Naive thymus-derived CD8-positive, alpha-beta T cell (primary cell): ENCODE data around the gene SLC35E4. TPM values are rescaled to one million over a fixed set of nuclear protein-coding genes. Genes with fewer than 3 reads are reported as not detected.
"Not testable (repeated sequence)": the region's sequence is repeated elsewhere in the genome, so short reads cannot be mapped to it uniquely, and the experiment has no call there.

Experiments
- ATAC-seq, 2 donors: fragments of 150-1000 bp; cut with Tn5 transposase in 1 of 2; sonication (Bioruptor Pico), chemical (Tn5 transposase) in 1 of 2; 1 replicate in 1 of 2; 2 replicates in 1 of 2; pipeline ENCODE4 v1.10.0; 2021; ENCODE audit warnings: mild to moderate bottlenecking in 2 of 2, moderate library complexity in 2 of 2
- POLR2A ChIA-PET: fragments of 350-600 bp; sonication (Branson Sonifier 250); formaldehyde crosslinking; loops from one replicate; lab custom pipeline; 2021; ENCODE audit warnings: antibody characterized with exemption; lab: Charles Lee
- DNase-seq, 10 donors: peaks; one replicate each; pipeline versions ENCODE4 v3.0.0 to v3.0.0-alpha.2; 2020 to 2022
- H3K27ac Mint-ChIP-seq, 10 donors: one replicate each; pipeline ENCODE4 v1.8.0; 2020 to 2022; ENCODE audit warnings: mild to moderate bottlenecking in 10 of 10, mixed read lengths in 10 of 10, moderate library complexity in 4 of 10, inconsistent platforms in 1 of 10
- H3K27me3 Mint-ChIP-seq, 5 donors: one replicate each; pipeline ENCODE4 v1.8.0; 2021 to 2022; ENCODE audit warnings: mixed read lengths in 5 of 5
- H3K36me3 Mint-ChIP-seq, 3 donors: one replicate each; pipeline ENCODE4 v1.8.0; 2020 to 2022; ENCODE audit warnings: mixed read lengths in 3 of 3, mild to moderate bottlenecking in 2 of 3, inconsistent platforms in 1 of 3
- H3K4me1 Mint-ChIP-seq, 4 donors: one replicate each; pipeline ENCODE4 v1.8.0; 2021 to 2022; ENCODE audit warnings: mixed read lengths in 4 of 4
- H3K4me3 Mint-ChIP-seq, 10 donors: one replicate each; pipeline ENCODE4 v1.8.0; 2020 to 2022; ENCODE audit warnings: mild to moderate bottlenecking in 10 of 10, mixed read lengths in 10 of 10, moderate library complexity in 6 of 10, inconsistent platforms in 1 of 10
- H3K9me3 Mint-ChIP-seq, 9 donors: one replicate each; pipeline ENCODE4 v1.8.0; 2020 to 2022; ENCODE audit warnings: mixed read lengths in 9 of 9, mild to moderate bottlenecking in 3 of 9, inconsistent platforms in 1 of 9, moderate library complexity in 1 of 9
- polyA plus RNA-seq, 3 donors: library from polyadenylated mRNA; unstranded; fragments of 300-500 nt; fragmentation: Illumina TruSeq; gene quantifications; one replicate each; pipeline ENCODE4 v1.2.3, GENCODE V29; 2021
- total RNA-seq, 8 experiments: library from RNA in 2 of 8; stranded (reverse) in 2 of 8; gene quantifications; one replicate each; pipeline ENCODE4 v1.2.3 and lab custom pipeline; 2021 to 2026

The SLC35E4 gene
- total and polyA plus RNA-seq, 5 experiments from 2014 or later, result 0.64 to 1.6 (median 0.94) TPM

DNA sequence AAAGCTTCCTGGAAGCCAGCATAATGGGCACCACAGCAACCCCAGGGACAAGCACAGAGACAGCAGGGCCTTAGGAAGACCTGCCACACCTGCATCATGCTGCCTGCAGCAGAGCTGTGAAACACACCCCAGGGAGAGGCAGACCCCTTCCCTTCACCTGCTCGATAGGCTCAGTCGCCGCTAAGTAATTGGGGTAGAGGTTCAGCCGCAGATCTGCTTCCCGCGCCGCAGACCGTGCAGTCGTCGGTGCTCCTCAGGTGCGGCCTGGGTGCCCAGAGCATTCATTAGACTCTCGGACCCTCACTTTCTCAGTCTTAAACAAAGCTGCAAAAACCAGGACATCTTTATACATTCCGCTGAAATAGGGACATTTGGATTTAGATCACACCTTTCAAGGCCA is 29.2 kb downstream of the SLC35E4 start:
- no peaks in the 10 kb centered on the region for H3K27me3 Mint-ChIP-seq
- peaks cover 21 to 41% (median 29%) of the 10 kb centered on the region in 4 donors for H3K4me1 Mint-ChIP-seq
- no peak for DNase-seq
- H3K36me3 Mint-ChIP-seq, result peaks cover 7 to 39% (median 26%) of the 10 kb centered on the region in 3 donors
- ATAC-seq, result no peak
- H3K9me3 Mint-ChIP-seq, result no peaks in the 10 kb centered on the region
- H3K4me3 Mint-ChIP-seq, result peak overlapping the region in 1 of 10 donors; percentile 37
- peak overlapping the region in 3 of 10 donors; percentile 14 to 72 (median 37) for H3K27ac Mint-ChIP-seq
- POLR2A ChIA-PET, result interaction anchor here (0.9 kb wide), 1 partner anchor 30 kb away, joined by 3 read pairs; no protein-coding TSS in a partner anchor

- Mint-ChIP-seq H3K4me1 (peaks cover 20 to 41% (median 29%) of the 10 kb centered on the region in 4 donors), H3K9me3 (no peaks in the 10 kb centered on the region), H3K36me3 (peaks cover 7 to 34% (median 25%) of the 10 kb centered on the region in 3 donors), H3K27me3 (no peaks in the 10 kb centered on the region), H3K4me3 (peak overlapping the region in 2 of 10 donors; percentile 0 to 1), H3K27ac (peak overlapping the region in 2 of 10 donors; percentile 48 to 64)
- DNase-seq, result no peak
- POLR2A ChIA-PET, result no interaction called here
- no peak for ATAC-seq
Measured at GRCh38 chr22:30665266-30665665, 29.7 kb downstream of the SLC35E4 start.

GRCh38 chr22:30665786-30666185 is 30.2 kb downstream of the SLC35E4 start:
- peak overlapping the region in 7 of 10 donors; percentile 1 to 97 (median 94) for H3K4me3 Mint-ChIP-seq
- H3K36me3 Mint-ChIP-seq, result peaks cover 7 to 29% (median 24%) of the 10 kb centered on the region in 3 donors
- POLR2A ChIA-PET, result interaction anchor here (1.2 kb wide), 1 partner anchor 27 kb away, joined by 3 read pairs; no protein-coding TSS in a partner anchor
- H3K4me1 Mint-ChIP-seq, result peaks cover 20 to 41% (median 29%) of the 10 kb centered on the region in 4 donors
- H3K9me3 Mint-ChIP-seq, result no peaks in the 10 kb centered on the region
- H3K27me3 Mint-ChIP-seq, result no peaks in the 10 kb centered on the region
- peak overlapping the region in 2 of 10 donors; percentile 52 to 64 for H3K27ac Mint-ChIP-seq
- DNase-seq (no peak), ATAC-seq (no peak)

- POLR2A ChIA-PET, result interaction anchor here (0.7 to 1.3 kb wide), 4 partner anchors 25 to 698 kb away, joined by 3 to 8 read pairs (median 4); partner anchors contain the start of gene SLC35E4
- Mint-ChIP-seq H3K27me3 (no peaks in the 10 kb centered on the region), H3K4me3 (peak overlapping the region; percentile 91 to 97 (median 94)), H3K27ac (peak overlapping the region; percentile 86 to 97 (median 94)), H3K36me3 (peaks cover 7 to 21% (median 18%) of the 10 kb centered on the region in 3 donors), H3K4me1 (peaks cover 20 to 41% (median 29%) of the 10 kb centered on the region in 4 donors), H3K9me3 (no peaks in the 10 kb centered on the region)
- DNase-seq (peak in 2 of 10 donors; percentile 12 to 21), ATAC-seq (peak in 1 of 2 donors; percentile 6)
Measured at GRCh38 chr22:30667107-30667493, 31.5 kb downstream of the SLC35E4 start.

DNA sequence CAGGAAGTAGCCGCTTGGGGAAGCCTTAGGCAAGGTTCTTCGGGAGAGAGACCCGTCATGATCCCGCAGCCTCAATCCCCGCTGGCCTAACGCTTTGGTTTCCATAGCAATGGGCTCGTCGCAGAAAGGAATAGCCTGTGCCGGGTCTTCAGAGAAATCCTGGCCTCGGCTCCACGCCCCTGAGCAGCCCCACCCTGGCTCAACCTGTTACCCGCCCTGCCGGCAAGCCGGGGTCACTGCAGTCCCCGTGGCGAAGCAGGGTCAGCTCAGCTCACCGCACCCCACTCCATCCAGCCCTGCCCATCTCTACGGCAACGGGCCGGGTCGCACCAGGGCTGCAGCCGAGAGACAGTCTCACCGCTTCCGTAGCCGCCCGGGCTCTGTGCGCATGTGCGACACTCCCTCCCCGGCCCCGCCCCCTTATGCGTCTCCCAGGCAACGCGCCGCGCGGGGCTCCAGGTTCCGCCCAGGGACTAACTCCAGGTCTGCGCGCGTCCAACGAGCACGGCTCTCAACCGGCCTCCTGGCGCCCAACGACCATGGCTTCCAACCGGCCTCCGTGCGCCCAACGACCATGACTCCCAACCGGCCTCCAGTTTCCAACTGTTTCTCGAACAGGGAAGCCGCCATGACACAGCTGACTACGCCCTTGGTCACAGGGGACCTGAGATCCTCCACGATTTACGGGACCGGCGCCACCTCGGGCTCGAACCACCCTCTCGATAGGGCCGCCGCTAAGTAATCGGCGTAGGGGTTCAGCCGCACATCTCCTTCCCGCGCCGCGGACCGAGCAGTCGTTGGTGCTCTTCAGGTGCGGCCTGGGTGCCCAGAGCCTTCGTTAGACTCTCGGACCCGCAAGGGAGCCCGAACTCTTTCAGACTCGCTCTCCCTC is 32.2 kb downstream of the SLC35E4 start, which contains the start of gene DUSP18:
Gene DUSP18 (minus strand): TSS at position 382 of the 892 bp plus-strand sequence. CDS start 3,872 bp downstream, outside the sequence.
- Mint-ChIP-seq H3K27ac (peak within 1 kb of the TSS; percentile 86 to 97 (median 94)), H3K36me3 (peaks cover 7 to 15% (median 14%) of the 10 kb centered on the region in 3 donors), H3K27me3 (no peaks in the 10 kb centered on the region), H3K4me1 (peaks cover 20 to 41% (median 29%) of the 10 kb centered on the region in 4 donors), H3K9me3 (no peaks in the 10 kb centered on the region), H3K4me3 (peak within 1 kb of the TSS; percentile 91 to 97 (median 94))
- POLR2A ChIA-PET, result interaction anchor here (1.0 to 1.3 kb wide), 2 partner anchors 33 to 619 kb away, joined by 4 to 8 read pairs; partner anchors contain the start of gene SLC35E4
- DNase-seq (peak; percentile 86 to 96 (median 92)), ATAC-seq (peak; percentile 88 to 93)

- Mint-ChIP-seq H3K27me3 (no peaks in the 10 kb centered on the region), H3K4me3 (peak overlapping the region; percentile 91 to 97 (median 94)), H3K4me1 (peaks cover 20 to 38% (median 29%) of the 10 kb centered on the region in 4 donors), H3K36me3 (peaks cover 1 to 9% (median 9%) of the 10 kb centered on the region in 3 donors), H3K9me3 (no peaks in the 10 kb centered on the region), H3K27ac (peak overlapping the region in 8 of 10 donors; percentile 60 to 97 (median 86))
- DNase-seq (no peak), ATAC-seq (no peak)
- POLR2A ChIA-PET, result no interaction called here
Measured at GRCh38 chr22:30668386-30668710, 32.8 kb downstream of the SLC35E4 start.

- Mint-ChIP-seq H3K4me3 (no peak overlapping the region), H3K9me3 (no peaks in the 10 kb centered on the region), H3K27ac (peak overlapping the region in 1 of 10 donors; percentile 18), H3K27me3 (peaks cover 0 to 3% (median 0%) of the 10 kb centered on the region in 5 donors), H3K4me1 (peaks cover 13 to 20% (median 16%) of the 10 kb centered on the region in 4 donors), H3K36me3 (no peaks in the 10 kb centered on the region)
- POLR2A ChIA-PET, result no interaction called here
- ATAC-seq (no peak), DNase-seq (no peak)
Measured at GRCh38 chr22:30671071-30671470, 35.5 kb downstream of the SLC35E4 start.

GRCh38 chr22:30673136-30673535 is 37.6 kb downstream of the SLC35E4 start:
- DNase-seq, result no peak
- Mint-ChIP-seq H3K9me3 (no peaks in the 10 kb centered on the region), H3K27me3 (peaks cover 0 to 14% (median 1%) of the 10 kb centered on the region in 5 donors), H3K4me3 (no peak overlapping the region), H3K4me1 (peaks cover 5 to 6% (median 5%) of the 10 kb centered on the region in 4 donors), H3K27ac (no peak overlapping the region), H3K36me3 (no peaks in the 10 kb centered on the region)
- POLR2A ChIA-PET, result no interaction called here
- ATAC-seq, result no peak

DNA sequence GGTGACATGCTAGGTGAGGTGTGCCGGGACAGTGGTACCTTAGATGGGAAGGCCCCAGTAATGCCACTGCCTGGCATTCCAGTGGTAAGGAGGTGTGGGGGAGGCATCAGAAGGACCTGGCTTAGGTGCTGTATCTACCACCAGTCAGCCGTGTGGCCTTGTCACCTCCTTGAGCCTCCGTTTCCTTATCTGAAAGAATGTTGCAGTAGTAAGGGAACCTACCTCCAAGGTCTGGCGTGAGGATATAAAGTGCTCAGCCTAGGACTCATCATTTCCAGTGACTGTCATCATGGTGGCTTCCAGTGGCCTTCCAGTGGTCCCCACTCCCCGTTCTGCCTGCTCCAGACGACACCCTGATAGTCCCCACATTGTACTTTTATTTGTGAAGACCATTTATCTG is 38.9 kb downstream of the SLC35E4 start:
- no peak for DNase-seq
- Mint-ChIP-seq H3K27ac (no peak overlapping the region), H3K9me3 (no peaks in the 10 kb centered on the region), H3K27me3 (peaks cover 0 to 14% (median 8%) of the 10 kb centered on the region in 5 donors), H3K36me3 (no peaks in the 10 kb centered on the region), H3K4me3 (no peak overlapping the region), H3K4me1 (no peaks in the 10 kb centered on the region)
- no peak for ATAC-seq
- POLR2A ChIA-PET, result no interaction called here

DNA sequence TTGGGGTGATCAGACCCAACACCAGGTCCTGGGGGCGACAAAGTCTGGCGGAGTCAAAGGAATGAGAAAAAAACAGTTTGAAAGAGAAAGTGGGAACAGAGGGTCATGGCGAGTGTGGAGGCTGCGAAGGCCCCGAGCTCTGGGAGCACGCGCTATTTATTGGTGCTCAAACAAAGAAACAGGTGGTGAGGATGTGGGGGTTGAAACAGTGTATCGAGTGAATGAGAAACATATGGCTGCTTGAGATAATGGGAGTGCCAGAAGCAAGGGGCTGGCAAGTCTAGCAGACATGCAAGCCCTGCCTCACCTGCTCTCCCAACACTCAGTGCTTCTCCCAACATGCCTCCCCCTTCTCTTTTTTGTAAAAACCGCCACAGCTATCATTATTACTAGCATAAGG is 39.9 kb downstream of the SLC35E4 start:
- H3K27me3 Mint-ChIP-seq, result peaks cover 0 to 15% (median 8%) of the 10 kb centered on the region in 5 donors
- no peak for ATAC-seq

GRCh38 chr22:30676565-30676964 is 41.0 kb downstream of the SLC35E4 start:
- H3K36me3 Mint-ChIP-seq, H3K9me3 Mint-ChIP-seq, H3K4me3 Mint-ChIP-seq, POLR2A ChIA-PET, ATAC-seq, DNase-seq, H3K4me1 Mint-ChIP-seq: not testable (repeated sequence)
- peaks cover 0 to 15% (median 8%) of the 10 kb centered on the region in 5 donors for H3K27me3 Mint-ChIP-seq
- H3K27ac Mint-ChIP-seq, result peak overlapping the region in 1 of 10 donors; percentile 35

More for the DNA sequence above, 39.9 kb downstream of the SLC35E4 start:
- Mint-ChIP-seq H3K4me1 (no peaks in the 10 kb centered on the region), H3K36me3 (no peaks in the 10 kb centered on the region), H3K27ac (no peak overlapping the region), H3K4me3 (no peak overlapping the region), H3K9me3 (no peaks in the 10 kb centered on the region)
- POLR2A ChIA-PET, result no interaction called here
- no peak for DNase-seq

DNA sequence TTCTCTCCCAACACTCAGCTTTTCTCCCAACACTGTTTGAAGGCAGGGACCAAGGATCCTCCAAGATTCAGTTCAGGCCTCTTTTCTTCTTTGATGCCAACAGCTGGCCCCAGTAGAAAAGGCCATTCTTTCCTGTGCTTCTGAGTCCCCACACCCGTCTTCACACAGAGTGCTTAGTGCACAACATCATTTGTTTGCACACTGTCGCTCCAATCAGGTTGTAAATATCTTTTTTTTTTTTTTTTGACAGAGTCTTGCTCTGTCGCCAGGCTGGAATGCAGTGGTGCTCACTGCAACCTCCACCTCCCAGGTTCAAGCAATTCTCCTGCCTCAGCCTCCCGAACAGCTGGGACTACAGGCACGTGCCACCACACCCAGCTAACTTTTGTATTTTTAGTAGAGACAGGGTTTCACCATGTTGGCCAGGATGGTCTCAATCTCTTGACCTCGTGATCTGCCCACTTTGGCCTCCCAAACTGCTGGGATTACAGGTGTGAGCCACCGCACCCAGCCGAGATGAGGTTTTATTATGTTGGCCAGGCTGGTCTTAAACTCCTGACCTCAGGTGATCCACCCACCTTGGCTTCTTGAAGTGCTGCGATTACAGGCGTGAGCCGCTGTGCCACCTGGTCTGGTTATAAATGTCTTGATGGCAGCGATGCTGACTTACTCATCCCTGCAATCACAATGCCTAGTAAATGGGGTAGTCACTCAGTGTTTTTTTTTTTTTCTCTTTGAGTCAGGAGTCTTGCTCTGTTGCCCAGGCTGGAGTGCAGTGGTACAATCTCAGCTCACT is 44.5 kb downstream of the SLC35E4 start:
- not testable (repeated sequence) for H3K4me1 Mint-ChIP-seq, H3K27ac Mint-ChIP-seq, H3K9me3 Mint-ChIP-seq, ATAC-seq, H3K36me3 Mint-ChIP-seq, DNase-seq, H3K4me3 Mint-ChIP-seq
- peaks cover 0 to 15% (median 14%) of the 10 kb centered on the region in 5 donors for H3K27me3 Mint-ChIP-seq
- POLR2A ChIA-PET, result interaction anchor here (0.6 kb wide), 1 partner anchor 12 kb away, joined by 3 read pairs; no protein-coding TSS in a partner anchor
